Measurements from ENCODE around the gene ATP1A3. TPM values are rescaled to one million over a fixed set of nuclear protein-coding genes. Genes with fewer than 3 reads are reported as not detected.
"Not testable (repeated sequence)": the region's sequence is repeated elsewhere in the genome, so short reads cannot be mapped to it uniquely, and the experiment has no call there.

Gene ATP1A3
- under 0.01 TPM in 1 of 2 replicates, not detected in the other for total RNA-seq

DNA sequence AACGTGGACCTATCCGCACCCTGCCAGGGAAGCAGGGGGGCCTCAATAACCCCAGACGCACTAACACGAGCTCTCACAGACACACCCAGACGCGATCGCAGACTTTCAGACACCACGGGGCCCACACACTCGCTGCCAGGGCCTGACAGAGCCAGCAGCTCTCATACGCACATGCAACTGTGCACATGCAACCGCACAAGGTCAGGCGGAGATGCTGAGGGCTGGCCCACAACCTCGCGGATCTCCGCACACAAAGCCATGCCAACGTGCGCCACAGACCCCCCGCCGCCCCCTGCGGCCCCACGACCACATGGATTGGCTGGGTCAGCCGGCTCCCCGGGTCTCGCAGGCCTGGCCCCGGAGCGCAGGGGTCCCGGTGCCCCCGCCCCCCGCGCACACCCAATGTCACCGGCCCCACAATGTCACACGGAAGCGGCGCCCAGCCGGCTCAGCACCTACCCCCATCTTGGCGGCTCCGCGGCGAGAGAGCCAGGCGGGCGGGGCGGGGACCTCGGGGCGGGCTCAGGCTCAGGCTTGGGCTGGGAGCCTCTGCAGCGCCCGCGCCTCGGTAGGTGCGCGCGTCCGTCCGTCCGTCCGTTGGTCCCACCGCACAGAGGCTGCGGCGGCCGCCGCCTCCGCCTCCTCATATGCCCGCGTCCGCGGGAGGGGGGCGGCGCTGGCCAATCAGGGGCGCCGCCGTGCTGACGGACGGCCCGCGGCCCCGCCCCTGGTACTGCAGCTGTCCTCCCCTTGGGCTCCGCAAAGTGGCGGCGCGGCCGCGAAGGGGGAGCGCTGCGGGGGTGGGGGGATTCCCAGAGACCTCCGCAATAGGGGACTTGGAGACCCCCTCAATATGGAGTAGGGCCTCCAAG is at the start of gene ATP1A3:
TSS of gene ATP1A3 (minus strand) at position 619 of the 872 bp plus-strand sequence. CDS start at position 465, 154 bp downstream.
- peak in 1 of 2 donors; percentile 58 for DNase-seq (ENCODE audit: low read depth in 2 of 2)

DNA sequence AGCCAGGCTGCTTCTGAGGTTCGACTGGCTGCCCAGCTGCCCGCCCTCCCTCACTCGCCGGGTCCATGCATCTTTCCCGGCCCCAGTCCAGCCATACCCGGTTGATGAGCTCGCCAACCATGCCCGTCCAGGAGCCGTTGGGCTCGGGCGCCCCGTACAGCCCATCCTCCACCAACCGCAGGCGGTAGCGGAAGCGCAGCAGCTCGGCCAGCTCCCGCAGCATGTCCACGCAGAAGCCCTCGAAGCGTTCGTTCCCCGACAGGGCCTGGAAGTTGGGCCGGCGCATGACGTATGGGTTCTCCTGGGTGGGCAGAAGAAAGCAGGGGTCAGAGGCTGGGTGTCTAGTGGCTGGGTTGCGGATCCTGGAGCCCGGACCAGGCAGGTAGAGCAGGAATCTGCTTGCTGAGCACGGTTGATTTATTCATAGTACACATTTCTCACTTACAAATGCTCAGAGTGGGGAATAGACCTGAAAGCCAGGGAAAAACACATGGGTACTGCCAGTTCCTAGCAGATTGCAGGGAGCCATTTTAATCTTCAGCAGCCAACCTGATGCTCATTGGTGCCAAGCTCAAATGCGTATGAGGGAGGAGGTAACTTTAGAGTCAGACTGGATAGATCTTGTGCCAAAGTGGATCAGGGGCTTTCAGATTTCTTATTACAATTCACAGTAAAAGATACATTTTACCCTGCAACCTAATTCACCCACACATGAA is 48.6 kb upstream of the ATP1A3 start:
- DNase-seq (ENCODE audit: low read depth in 2 of 2) = no peak

DNA sequence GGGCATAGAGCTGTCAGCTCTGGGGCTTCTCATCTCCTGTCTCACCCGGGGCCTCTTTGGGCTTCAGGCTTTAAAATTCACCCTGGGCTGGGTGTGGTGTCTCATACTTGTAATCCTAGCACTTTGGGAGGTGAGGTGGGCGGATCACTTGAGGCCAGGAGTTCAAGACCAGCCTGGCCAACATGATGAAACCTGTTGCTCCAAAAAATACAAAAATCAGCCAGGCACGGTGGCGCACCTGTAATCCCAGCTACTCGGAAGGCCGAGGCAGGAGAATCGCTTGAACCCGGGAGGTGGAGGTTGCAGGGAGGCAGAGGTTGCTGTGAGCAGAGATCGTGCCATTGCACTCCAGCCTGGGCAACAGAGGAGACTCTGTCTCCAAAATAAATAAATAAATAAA is 46.5 kb upstream of the ATP1A3 start:
- not testable (repeated sequence) for DNase-seq (ENCODE audit: low read depth in 2 of 2)

DNA sequence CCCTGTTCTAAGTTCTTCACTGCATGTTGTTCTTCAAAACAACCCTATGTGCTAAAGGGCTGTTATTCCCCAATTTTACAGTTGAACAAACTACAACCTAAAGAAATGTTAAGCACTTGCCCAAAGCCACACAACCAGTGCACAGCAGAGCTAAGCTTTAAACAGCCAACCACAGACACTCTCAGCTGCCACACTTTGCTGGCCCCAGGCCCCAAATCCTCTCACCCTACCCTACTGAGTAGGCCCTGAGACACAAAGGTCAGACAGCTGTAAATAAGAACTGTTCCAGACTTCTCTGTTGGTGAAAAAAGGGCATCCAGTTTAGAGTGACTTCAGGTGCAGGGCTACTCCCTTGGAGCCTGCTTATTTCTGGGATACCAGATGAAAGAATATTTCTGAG is 46.0 kb upstream of the ATP1A3 start:
- DNase-seq (ENCODE audit: low read depth in 2 of 2) = no peak

DNA sequence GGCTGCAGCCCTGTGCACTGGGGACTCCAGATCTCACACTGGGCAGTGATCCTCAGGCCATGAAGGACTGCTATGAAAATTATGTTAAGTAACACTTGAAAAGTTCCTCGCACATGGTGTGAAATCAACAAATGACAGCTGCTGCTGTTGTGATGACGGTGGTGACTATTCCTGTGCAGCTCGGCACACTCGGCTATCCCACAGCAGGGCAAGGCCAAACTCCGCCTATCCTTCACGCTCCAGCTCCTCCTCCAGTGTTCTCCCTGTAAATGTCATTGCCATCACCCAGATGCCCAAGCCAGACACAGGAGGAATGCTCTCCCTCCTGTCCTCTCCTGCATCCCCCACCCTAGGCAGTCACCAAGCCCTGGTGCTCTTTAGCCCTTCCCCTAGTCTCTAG is 44.6 kb upstream of the ATP1A3 start:
- no peak for DNase-seq (ENCODE audit: low read depth in 2 of 2)

GRCh38 chr19:42037649-42038048 is 43.6 kb upstream of the ATP1A3 start:
- DNase-seq (ENCODE audit: low read depth in 2 of 2) = no peak

DNA sequence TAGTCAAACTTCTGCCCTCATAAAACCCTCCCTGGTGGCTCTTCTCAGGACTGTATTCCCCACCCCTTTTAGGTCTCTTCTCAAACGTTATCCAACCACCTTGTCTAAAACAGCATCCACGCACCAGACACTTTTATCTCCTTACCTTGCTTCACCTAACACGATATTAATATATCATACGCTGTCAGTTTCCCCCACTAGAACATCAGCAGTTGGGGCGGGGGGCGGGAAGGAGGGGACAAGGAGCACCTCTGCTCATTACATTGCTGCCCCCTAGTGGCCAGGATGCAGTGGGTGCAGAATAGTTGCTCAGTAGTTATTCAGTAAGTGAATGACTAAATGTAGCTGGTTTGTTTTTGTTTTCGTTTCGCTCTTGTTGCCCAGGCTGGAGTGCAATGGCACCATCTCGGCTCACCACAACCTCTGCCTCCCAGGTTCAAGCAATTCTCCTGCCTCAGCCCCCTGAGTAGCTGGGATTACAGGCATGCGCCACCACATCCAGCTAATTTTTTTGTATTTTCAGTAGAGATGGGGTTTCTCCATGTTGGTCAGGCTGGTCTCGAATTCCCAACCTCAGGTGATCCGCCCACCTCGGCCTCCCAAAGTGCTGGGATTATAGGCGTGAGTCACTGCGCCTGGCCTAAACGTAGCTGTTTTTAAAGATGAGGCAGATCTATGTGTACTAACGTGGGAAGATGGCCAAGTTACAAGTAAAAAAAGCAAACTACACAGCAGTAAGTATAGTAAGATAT is 40.8 kb upstream of the ATP1A3 start:
- DNase-seq (ENCODE audit: low read depth in 2 of 2) = peak; percentile 20 to 68

GRCh38 chr19:42033413-42033812 is 39.4 kb upstream of the ATP1A3 start:
- DNase-seq (ENCODE audit: low read depth in 2 of 2) = no peak

- no peak for DNase-seq (ENCODE audit: low read depth in 2 of 2)
These were observed 38.4 kb upstream of the ATP1A3 start for GRCh38 chr19:42032431-42032830.

DNA sequence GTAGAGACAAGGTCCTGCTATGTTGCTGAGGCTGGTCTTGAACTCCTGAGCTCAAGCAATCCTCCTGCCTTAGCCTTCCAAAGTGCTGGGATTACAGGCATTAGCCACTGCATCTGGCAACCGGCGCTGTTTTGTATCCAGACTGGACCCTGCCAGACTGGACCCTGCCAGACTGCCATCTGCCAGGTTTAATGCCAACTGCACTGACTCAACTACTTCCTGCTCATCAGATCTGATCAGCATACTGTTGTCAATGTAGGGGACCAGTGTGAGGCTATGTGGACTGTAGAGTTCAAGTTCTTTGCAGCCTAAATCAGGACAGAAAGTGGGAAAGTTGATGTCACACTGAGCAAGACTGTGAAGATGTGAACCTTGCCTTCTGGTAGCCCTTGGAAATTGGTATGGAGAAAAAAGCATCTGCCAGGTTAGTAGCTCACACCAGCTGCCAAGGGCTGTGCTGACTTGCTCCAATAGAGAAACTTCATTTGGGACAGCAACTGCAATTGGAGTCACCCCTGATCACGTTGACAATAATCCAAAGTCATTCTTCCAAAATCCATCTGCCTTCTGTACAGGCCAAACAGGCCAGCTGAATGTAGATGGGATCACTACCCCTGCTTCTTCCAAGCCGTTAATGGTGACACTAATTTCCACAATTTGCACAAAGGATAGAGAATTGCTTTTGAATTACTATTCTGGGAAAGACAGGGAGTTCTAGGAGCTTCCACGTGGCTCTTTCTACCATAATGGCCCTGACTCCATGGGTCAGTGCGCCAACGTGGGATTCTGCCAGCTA is 36.8 kb upstream of the ATP1A3 start:
- no peak for DNase-seq (ENCODE audit: low read depth in 2 of 2)

DNA sequence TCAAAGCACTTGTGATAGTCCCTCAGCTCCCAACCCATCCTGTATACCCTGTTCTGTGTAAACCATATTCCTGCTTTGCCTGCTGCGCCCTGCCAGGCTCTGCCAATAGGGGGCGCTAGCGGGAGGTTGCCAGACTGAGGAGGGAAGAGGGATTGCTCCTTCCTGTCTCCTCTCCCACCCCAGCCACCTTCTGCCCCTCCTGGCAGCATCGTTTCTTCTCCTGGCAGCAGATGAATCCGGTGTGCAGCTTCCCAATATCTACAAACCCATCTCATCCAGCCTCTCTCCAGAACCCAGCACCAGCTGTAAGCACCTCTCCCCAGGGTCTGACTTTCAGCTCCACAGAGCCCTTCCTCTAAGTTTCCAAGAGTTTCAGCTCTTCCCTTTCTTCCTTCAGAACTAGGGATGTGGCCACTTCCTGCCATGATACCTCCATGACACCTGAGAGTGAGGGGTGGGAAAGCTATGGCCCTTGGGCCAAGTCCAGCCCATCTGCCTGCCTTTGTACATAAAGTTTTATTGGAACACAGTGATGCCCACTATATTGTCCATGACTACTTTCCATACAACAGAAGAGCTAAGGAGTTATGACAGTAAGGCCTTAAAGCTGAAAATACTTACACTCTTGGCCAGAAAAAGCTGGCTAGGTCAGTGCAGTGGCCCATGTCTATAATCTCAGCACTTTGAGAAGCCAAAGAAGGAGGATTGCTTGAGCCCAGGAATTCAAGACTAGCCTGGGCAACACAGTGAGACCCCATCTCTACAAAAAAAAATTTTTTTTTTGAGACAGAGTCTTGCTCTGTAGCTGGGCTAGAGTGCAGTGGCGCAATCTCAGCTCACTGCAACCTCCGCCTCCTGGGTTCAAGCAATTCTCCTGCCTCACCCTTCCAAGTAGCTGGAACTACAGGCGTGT is 34.5 kb upstream of the ATP1A3 start:
- no peak for DNase-seq (ENCODE audit: low read depth in 2 of 2)

GRCh38 chr19:42024622-42025111 is 30.6 kb upstream of the ATP1A3 start:
- no peak for DNase-seq (ENCODE audit: low read depth in 2 of 2)

DNA sequence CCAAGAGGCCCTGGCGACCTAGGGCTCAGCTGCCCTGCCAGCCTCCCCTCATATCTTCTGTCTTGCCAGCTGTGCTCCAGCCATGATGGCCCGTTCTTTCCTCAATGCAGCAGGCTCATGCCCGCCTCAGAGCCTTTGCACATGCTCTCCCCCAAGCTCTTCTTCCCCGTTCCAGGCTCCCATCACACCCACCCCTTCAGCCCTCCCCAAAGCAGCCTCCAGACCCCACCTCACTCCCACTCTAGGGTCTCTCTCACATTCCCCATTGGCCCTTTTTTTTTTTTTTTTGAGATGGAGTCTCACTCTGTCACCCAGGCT is 29.9 kb upstream of the ATP1A3 start:
- DNase-seq (ENCODE audit: low read depth in 2 of 2) = no peak

DNA sequence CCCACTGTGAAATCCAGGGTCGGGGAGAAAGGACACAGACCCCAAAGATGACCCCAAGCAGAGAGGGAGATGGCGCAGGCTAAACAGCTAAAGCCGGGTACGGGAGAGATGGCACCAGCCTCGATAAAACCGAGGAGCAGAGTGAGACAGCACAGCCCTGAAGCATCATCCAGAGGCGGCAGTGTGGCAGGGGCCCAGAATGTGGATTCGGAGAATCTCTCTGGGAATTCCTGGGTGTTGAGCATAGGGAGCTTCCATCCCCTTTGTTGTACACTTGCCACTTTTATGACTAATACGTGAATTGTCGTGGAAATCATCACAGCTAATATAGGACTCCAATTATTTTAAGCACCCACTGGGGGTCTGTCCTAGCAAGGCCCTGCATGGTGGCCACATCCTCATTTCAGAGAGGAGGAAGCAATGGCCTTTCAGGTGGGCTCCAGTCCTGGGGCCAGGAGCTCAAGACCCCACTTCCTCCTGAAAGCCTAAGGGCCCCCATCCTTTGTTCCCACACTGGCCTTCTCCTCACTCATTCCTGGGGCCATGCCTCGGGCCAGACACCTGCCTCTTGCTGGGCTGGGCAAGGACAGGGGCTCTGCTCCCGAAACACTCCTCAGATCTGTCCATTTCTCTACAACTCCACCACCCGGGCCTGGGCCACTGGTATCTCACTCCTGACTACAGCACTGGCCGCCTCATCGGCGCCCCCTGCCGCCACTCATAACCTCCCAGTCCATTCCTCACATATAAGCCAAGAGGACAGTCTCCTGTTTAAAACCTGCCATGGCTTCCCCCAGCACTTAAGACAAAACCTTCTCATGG is 29.3 kb upstream of the ATP1A3 start:
- peak in 1 of 2 donors; percentile 14 for DNase-seq (ENCODE audit: low read depth in 2 of 2)

GRCh38 chr19:42022616-42023015 is 28.6 kb upstream of the ATP1A3 start:
- DNase-seq (ENCODE audit: low read depth in 2 of 2) = no peak

GRCh38 chr19:42021185-42021584 is 27.2 kb upstream of the ATP1A3 start:
- no peak for DNase-seq (ENCODE audit: low read depth in 2 of 2)

- no peak for DNase-seq (ENCODE audit: low read depth in 2 of 2)
These were observed 24.6 kb upstream of the ATP1A3 start for GRCh38 chr19:42018503-42019193.

DNA sequence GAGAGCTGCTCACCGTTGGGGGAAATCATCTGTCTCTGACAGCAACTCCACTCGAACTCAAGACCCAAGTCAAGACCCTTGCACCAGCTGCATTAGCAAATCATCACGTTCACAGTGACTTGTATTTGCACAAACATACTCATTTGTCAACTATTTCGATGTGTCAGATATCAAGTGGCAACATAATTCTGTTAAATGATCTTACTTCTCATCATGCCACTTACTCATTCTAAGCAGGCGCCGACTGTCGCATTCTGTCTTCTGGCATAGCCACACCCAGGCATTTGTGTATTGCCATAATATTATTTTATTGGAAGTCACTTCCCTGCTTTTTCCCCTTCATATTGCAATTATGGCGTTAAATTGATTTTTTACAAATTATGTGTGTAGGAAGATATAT is 23.0 kb upstream of the ATP1A3 start:
- no peak for DNase-seq (ENCODE audit: low read depth in 2 of 2)

- not testable (repeated sequence) for DNase-seq (ENCODE audit: low read depth in 2 of 2)
These were observed 18.7 kb upstream of the ATP1A3 start for GRCh38 chr19:42012747-42013146.
